OCI-LY1 (cell line): ENCODE data around the gene BABAM2.

Experiments used
- EZH2 ChIP-seq: fragments of 200-600 bp; sonication (generic), shearing (Covaris generic); IDR thresholded peaks from 2 replicates; pipeline ENCODE4 v1.8.0; 2017; ENCODE audit warnings: borderline replicate concordance, mixed run types, mild to moderate bottlenecking, antibody characterized with exemption, low read length, moderate library complexity, mixed read lengths
- TF ChIP-seq, protein P1 (sequence below): fragments of 200-600 bp; sonication (generic), shearing (Covaris generic); IDR thresholded peaks from 2 replicates; pipeline ENCODE4 v1.5.1; 2017; ENCODE audit warnings: mild to moderate bottlenecking, antibody characterized with exemption, low read length, moderate library complexity, mixed read lengths

DNA sequence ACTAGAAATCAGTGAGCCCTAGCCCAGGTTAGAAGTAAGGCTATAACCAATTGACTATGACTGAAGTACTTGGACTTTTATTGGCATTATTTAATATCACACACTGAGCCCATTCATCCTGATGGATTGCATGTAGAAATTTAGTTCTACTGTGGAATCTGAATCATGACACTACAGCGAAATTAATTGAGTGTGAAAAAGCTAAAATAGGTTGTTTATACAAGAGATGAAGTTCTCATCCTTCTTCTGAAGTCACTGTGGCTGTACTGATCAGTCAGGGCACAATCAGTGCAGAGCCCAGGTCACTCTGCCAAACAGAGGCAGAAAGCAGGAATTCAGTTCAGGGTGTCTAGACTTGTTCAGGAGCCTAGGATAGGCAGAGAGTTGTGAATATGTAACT, 158.9 kb downstream of the BABAM2 start:
- TF ChIP-seq, protein P1, sequence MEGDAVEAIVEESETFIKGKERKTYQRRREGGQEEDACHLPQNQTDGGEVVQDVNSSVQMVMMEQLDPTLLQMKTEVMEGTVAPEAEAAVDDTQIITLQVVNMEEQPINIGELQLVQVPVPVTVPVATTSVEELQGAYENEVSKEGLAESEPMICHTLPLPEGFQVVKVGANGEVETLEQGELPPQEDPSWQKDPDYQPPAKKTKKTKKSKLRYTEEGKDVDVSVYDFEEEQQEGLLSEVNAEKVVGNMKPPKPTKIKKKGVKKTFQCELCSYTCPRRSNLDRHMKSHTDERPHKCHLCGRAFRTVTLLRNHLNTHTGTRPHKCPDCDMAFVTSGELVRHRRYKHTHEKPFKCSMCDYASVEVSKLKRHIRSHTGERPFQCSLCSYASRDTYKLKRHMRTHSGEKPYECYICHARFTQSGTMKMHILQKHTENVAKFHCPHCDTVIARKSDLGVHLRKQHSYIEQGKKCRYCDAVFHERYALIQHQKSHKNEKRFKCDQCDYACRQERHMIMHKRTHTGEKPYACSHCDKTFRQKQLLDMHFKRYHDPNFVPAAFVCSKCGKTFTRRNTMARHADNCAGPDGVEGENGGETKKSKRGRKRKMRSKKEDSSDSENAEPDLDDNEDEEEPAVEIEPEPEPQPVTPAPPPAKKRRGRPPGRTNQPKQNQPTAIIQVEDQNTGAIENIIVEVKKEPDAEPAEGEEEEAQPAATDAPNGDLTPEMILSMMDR, result no peak
- TF ChIP-seq EZH2, result no peak
